Stimulated activated naive B cell treated with anti-CD40 and anti-IgM and Interleukin-4, amounts not matched to agents 10 μg/mL and 1 μg/mL and 100 μg/mL, for 72 hours (primary cell): Measurements from ENCODE around the gene KRT86.

Source experiments
- ATAC-seq, 2 donors: fragments of 150-1000 bp; cut with Tn5 transposase; replicated peaks; 2 replicates each; pipeline ENCODE4 v1.10.0; 2021; ENCODE audit warnings: moderate library complexity in 1 of 2
- DNase-seq: peaks from one replicate; pipeline ENCODE4 v3.0.0; 2021
- H3K27ac Mint-ChIP-seq: one replicate; pipeline ENCODE4 v1.8.0; 2022; ENCODE audit warnings: mild to moderate bottlenecking, mixed read lengths
- H3K27me3 Mint-ChIP-seq, 2 donors: one replicate each; pipeline ENCODE4 v1.8.0; 2022; ENCODE audit warnings: mixed read lengths in 2 of 2
- H3K36me3 Mint-ChIP-seq, 2 donors: one replicate each; pipeline ENCODE4 v1.8.0; 2022; ENCODE audit warnings: mixed read lengths in 2 of 2, mild to moderate bottlenecking in 1 of 2
- H3K4me1 Mint-ChIP-seq, 2 donors: one replicate each; pipeline ENCODE4 v1.8.0; 2022; ENCODE audit warnings: mixed read lengths in 2 of 2, mild to moderate bottlenecking in 1 of 2
- H3K4me3 Mint-ChIP-seq, 2 donors: one replicate each; pipeline ENCODE4 v1.8.0; 2022; ENCODE audit warnings: mild to moderate bottlenecking in 2 of 2, mixed read lengths in 2 of 2, moderate library complexity in 1 of 2
- H3K9me3 Mint-ChIP-seq, 2 donors: one replicate each; pipeline ENCODE4 v1.8.0; 2022; ENCODE audit warnings: mixed read lengths in 2 of 2, mild to moderate bottlenecking in 1 of 2

Gene KRT86

GRCh38 chr12:52354200-52354599 lies 79.8 kb downstream of the KRT86 start:
- Mint-ChIP-seq H3K4me1 (peaks cover 17 to 29% of the 10 kb centered on the region in 2 donors), H3K27me3 (peaks cover 4 to 18% of the 10 kb centered on the region in 2 donors), H3K36me3 (no peaks in the 10 kb centered on the region), H3K9me3 (no peaks in the 10 kb centered on the region), H3K27ac (no peak overlapping the region), H3K4me3 (no peak overlapping the region)
- DNase-seq (no peak), ATAC-seq (no peak)

DNA sequence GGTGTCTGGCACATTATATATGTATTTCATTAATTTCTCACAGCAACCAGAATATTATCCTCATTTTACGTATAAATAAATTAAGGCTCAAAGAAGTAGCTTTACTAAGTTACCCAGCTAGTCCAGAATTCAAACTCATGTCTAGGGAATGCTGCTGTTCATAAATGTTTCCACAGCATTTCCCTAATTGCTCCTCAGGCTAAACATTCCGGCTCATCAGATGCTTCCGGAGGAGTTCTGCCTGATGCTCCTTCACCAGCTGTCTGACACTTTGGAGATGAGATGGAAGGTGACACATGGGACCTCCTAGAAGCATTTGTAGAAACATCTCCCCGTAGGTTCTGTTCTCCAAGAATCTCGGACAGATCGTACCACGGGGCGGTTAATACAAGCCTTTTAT lies 80.7 kb downstream of the KRT86 start:
- Mint-ChIP-seq H3K4me3 (no peak overlapping the region), H3K9me3 (no peaks in the 10 kb centered on the region), H3K36me3 (no peaks in the 10 kb centered on the region), H3K27ac (no peak overlapping the region), H3K4me1 (peaks cover 21 to 38% of the 10 kb centered on the region in 2 donors), H3K27me3 (peaks cover 7 to 21% of the 10 kb centered on the region in 2 donors)
- no peak for DNase-seq
- no peak for ATAC-seq

DNA sequence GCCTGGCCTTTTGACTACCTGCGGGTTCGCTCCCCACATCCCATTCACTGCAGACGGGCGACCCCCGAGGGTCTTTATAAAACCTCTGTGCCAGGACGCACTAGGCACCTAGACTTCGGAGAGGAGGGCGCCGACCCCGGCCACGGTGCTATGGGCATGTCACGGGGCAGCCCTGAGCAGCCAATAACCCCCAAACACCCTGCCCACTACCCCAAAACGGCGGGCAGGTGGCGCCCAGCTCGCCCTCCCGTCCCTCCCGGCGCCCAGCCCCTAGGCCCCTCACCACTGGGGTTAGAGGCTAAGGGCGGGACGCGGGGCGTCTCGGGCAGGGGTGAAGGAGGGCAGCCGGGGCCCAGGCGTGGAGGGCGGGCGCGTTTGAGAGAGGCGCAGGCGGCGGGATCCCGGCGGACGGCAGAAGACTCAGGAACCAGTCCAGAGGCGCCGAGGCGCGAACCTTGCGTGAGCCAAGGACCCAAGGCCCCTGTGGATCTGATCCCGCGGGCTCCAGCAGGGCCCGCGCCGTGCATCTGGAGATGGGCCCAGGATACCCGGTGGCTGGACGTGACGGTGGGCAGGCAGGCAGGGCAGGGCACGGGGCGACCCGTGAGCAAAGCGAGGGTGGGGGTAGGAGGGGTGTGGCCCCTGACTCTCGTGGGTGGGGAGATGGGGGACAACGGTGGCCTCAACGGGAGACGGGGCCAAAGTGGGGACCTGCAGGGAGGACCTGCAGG lies 81.8 kb downstream of the KRT86 start:
- Mint-ChIP-seq H3K9me3 (no peaks in the 10 kb centered on the region), H3K27ac (no peak overlapping the region), H3K36me3 (no peaks in the 10 kb centered on the region), H3K4me3 (no peak overlapping the region), H3K4me1 (peaks cover 22 to 41% of the 10 kb centered on the region in 2 donors), H3K27me3 (peaks cover 4 to 14% of the 10 kb centered on the region in 2 donors)
- DNase-seq = no peak
- no peak for ATAC-seq

DNA sequence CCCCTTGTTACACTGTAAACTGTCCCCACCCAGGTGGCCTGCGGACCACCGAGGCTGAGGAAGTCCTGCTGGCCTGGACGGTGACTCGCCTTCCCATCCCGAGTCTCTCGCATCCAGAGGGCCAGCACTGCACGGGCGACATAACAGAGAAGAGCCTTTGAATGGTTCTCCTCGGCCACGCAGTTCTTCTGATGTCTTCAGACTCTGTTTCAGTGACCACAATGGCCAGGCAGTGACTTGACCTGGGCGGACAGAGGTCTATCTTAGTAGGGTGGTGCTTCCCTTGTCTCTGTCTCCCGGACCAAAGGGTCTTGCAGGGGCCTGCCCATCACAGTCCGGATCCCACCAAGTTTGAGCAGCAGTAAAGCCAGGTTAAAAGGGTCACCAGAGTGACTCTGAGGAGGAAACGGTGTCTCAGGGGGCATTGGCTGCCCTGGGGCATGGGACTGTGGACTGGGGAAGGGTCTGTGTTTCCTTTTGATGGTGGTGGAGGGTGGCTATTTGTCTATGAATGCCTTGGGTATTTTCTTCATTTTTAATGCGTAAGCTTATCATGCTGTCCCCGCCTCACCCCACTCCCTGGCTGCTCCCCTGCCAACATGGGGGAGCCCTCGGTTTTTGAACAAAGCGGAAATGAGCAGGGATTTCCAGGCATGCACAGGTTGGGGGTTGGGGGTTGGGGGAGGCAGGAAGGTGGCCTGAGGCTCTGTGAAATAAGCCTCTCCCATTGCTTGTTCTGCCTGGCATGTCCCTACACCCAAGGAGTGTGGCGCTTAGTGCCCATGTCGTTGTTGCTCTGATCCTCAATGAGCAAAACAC lies 82.5 kb downstream of the KRT86 start:
- Mint-ChIP-seq H3K27me3 (peaks cover 4 to 14% of the 10 kb centered on the region in 2 donors), H3K4me1 (peaks cover 20 to 35% of the 10 kb centered on the region in 2 donors), H3K9me3 (no peaks in the 10 kb centered on the region), H3K4me3 (no peak overlapping the region), H3K27ac (no peak overlapping the region), H3K36me3 (no peaks in the 10 kb centered on the region)
- no peak for DNase-seq
- no peak for ATAC-seq
